ENCODE data around the gene GBP5. TPM values are rescaled to one million over a fixed set of nuclear protein-coding genes. Genes with fewer than 3 reads are reported as not detected.

The GBP5 gene
- polyA plus RNA-seq, 1 of the 3 experiments (the other 2 are of a cell fraction), result 0.08 TPM

DNA sequence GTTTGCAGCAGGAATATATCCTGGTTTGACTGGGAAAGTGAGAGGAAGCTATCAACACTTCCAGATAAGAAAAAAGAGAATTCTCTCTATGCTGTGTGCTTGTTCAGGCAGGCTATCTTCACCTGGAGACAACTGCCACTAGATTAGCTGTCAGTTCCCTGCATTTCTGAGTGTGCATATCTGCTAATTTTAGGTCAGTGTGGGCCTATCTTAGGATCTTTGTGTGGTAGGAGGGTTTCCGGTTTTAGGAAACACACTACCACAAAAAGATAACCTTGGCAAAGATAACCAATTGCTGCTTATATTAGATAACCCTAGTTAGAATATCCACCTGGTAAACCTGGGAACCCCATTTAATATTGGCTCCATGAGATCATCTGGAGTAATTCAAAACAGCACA is 22.5 kb upstream of the GBP5 start:
- no peaks in the 10 kb centered on the region for H3K9me2 ChIP-seq
- no peak overlapping the region for H3K4me3 ChIP-seq (ENCODE audit: low read depth in 2 of 2, low read length in 1 of 2)
- H3K9ac ChIP-seq, result no peak overlapping the region
- DNase-seq, result no peak
- no peaks in the 10 kb centered on the region for H3F3A ChIP-seq (replicated peaks; ENCODE audit: insufficient read depth)
- no peaks in the 10 kb centered on the region for H3K4me1 ChIP-seq (ENCODE audit: control insufficient read depth in 1 of 2, insufficient read depth in 2 of 2, low read depth in 1 of 2, low read length in 1 of 2)
- TF ChIP-seq RFX5 (IDR thresholded peaks at IDR 0.05; ENCODE audit: low read length) (no peak), SMC3 (IDR thresholded peaks at IDR 0.05; ENCODE audit: low read depth, low read length) (no peak), CHD2 (IDR thresholded peaks at IDR 0.05; ENCODE audit: low read length, partially characterized antibody) (no peak), USF2 (IDR thresholded peaks at IDR 0.05; ENCODE audit: borderline replicate concordance, low read depth, low read length) (no peak), POLR2AphosphoS5 (IDR thresholded peaks at IDR 0.05; ENCODE audit: low read depth, low read length) (no peak), FOSL2 (IDR thresholded peaks at IDR 0.05; ENCODE audit: borderline replicate concordance, low read depth) (no peak), GATA2 (CRISPR knock-in tag; IDR thresholded peaks at IDR 0.05) (no peak), NFIC (IDR thresholded peaks at IDR 0.05; ENCODE audit: borderline replicate concordance) (no peak)
- TF ChIP-seq, protein P1, sequence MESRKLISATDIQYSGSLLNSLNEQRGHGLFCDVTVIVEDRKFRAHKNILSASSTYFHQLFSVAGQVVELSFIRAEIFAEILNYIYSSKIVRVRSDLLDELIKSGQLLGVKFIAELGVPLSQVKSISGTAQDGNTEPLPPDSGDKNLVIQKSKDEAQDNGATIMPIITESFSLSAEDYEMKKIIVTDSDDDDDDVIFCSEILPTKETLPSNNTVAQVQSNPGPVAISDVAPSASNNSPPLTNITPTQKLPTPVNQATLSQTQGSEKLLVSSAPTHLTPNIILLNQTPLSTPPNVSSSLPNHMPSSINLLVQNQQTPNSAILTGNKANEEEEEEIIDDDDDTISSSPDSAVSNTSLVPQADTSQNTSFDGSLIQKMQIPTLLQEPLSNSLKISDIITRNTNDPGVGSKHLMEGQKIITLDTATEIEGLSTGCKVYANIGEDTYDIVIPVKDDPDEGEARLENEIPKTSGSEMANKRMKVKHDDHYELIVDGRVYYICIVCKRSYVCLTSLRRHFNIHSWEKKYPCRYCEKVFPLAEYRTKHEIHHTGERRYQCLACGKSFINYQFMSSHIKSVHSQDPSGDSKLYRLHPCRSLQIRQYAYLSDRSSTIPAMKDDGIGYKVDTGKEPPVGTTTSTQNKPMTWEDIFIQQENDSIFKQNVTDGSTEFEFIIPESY (IDR thresholded peaks at IDR 0.05; ENCODE audit: borderline replicate concordance, low read depth), result no peak
- no peaks in the 10 kb centered on the region for H3K79me2 ChIP-seq (ENCODE audit: insufficient read depth)
- no peaks in the 10 kb centered on the region for H3K36me3 ChIP-seq (replicated peaks in 1 of 2; ENCODE audit: control insufficient read depth in 1 of 2, insufficient read depth in 2 of 2, low read length in 1 of 2)
- 38% methylated on average over 1 of the region's 1 CpG for WGBS (ENCODE audit: low lambda C conversion rate)
- CTCF ChIA-PET, result no interaction called here
- H3K27me3 ChIP-seq (ENCODE audit: insufficient read depth), result no peaks in the 10 kb centered on the region; the same call in 1 of the 2 replicates
- H3K27ac ChIP-seq (ENCODE audit: low read depth in 2 of 2, low read length in 1 of 2), result no peak overlapping the region
- H2AFZ ChIP-seq (ENCODE audit: low read depth), result no peak overlapping the region
- H4K20me1 ChIP-seq (ENCODE audit: insufficient read depth), result no peaks in the 10 kb centered on the region
- POLR2A ChIA-PET, result interaction anchor here (0.7 kb wide), 1 partner anchor 75 kb away, joined by 3 read pairs; no protein-coding TSS in a partner anchor
- H3K4me2 ChIP-seq, result no peak overlapping the region
- no peaks in the 10 kb centered on the region for H3K9me3 ChIP-seq

DNA sequence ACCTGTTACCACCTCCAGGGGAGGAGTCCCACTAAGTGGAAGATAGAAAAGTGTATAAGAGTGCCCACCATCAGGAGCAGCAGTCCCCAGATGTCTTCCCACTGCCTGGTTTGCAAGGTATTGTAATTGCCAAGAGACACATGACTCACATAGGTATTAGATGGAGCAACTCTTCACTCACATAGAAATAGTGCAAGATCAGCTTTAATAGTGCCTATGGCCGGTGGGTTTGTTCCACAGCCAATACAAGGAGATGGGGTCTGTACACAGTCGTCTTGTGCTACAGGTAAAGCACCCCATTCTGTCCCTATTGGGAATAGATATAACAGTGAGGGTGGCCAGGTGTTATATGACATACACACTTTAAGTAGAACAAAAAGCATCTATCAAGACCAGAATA is 18.6 kb upstream of the GBP5 start:
- no peaks in the 10 kb centered on the region for H3K9me2 ChIP-seq
- no peaks in the 10 kb centered on the region for H4K20me1 ChIP-seq (ENCODE audit: insufficient read depth)
- ChIA-PET CTCF (no interaction called here), POLR2A (no interaction called here)
- no peak overlapping the region for H2AFZ ChIP-seq (ENCODE audit: low read depth)
- no peaks in the 10 kb centered on the region for H3K79me2 ChIP-seq (ENCODE audit: insufficient read depth)
- WGBS (ENCODE audit: low lambda C conversion rate), result 25% methylated on average over 2 of the region's 2 CpGs
- H3K27me3 ChIP-seq (ENCODE audit: insufficient read depth), result no peaks in the 10 kb centered on the region; the same call in 1 of the 2 replicates
- H3F3A ChIP-seq (replicated peaks; ENCODE audit: insufficient read depth), result no peaks in the 10 kb centered on the region
- no peak for DNase-seq
- no peaks in the 10 kb centered on the region for H3K36me3 ChIP-seq (replicated peaks in 1 of 2; ENCODE audit: control insufficient read depth in 1 of 2, insufficient read depth in 2 of 2, low read length in 1 of 2)
- H3K4me1 ChIP-seq (ENCODE audit: control insufficient read depth in 1 of 2, insufficient read depth in 2 of 2, low read depth in 1 of 2, low read length in 1 of 2), result no peaks in the 10 kb centered on the region
- H3K4me2 ChIP-seq, result no peak overlapping the region
- TF ChIP-seq RAD21 (IDR thresholded peaks at IDR 0.05; ENCODE audit: low read length) (no peak), POLR2AphosphoS5 (IDR thresholded peaks at IDR 0.05; ENCODE audit: low read depth, low read length) (no peak)
- H3K9ac ChIP-seq, result no peak overlapping the region
- no peak overlapping the region for H3K27ac ChIP-seq (ENCODE audit: low read depth in 2 of 2, low read length in 1 of 2)
- H3K4me3 ChIP-seq (ENCODE audit: low read depth in 2 of 2, low read length in 1 of 2), result no peak overlapping the region
- no peaks in the 10 kb centered on the region for H3K9me3 ChIP-seq

Data from SK-N-SH (cell line).